A673 (cell line): ENCODE measurements around the gene INPP4B. TPM values are rescaled to one million over a fixed set of nuclear protein-coding genes. Genes with fewer than 3 reads are reported as not detected.

ENCODE experiments used
- BruUV-seq: library from RNA; stranded (reverse); fragments of 400-500 nt; replicated peaks from 2 replicates; lab custom pipeline; 2021; lab: Mats Ljungman, UMichigan
- CTCF ChIA-PET: fragments of 300-600 bp; sonication (Branson Sonifier 250); formaldehyde crosslinking; loops from one replicate; lab custom pipeline; 2022; ENCODE audit warnings: antibody characterized with exemption; lab: Charles Lee
- POLR2A ChIA-PET: fragments of 300-600 bp; sonication (Branson Sonifier 250); formaldehyde crosslinking; loops from one replicate; lab custom pipeline; 2022; ENCODE audit warnings: antibody characterized with exemption; ENCODE audit not compliant: low non-redundant PET; lab: Charles Lee
- DNase-seq: peaks from one replicate; pipeline ENCODE4 v3.0.0-alpha.2; 2015; ENCODE audit warnings: low spot score
- H3K27ac ChIP-seq: fragments of 200-600 bp; sonication (generic); 2 replicates; pipeline ENCODE4 v1.5.1; 2016; ENCODE audit warnings: mixed run types, low read depth, mild to moderate bottlenecking, mixed read lengths, antibody characterized with exemption, low read length; ENCODE audit not compliant: poor library complexity, severe bottlenecking
- H3K27me3 ChIP-seq: fragments of 200-600 bp; sonication (generic); replicated peaks from 2 replicates; pipeline ENCODE4 v1.6.1; 2017; ENCODE audit warnings: mixed run types, low read depth, mild to moderate bottlenecking, mixed read lengths, antibody characterized with exemption, low read length; ENCODE audit not compliant: insufficient read depth, poor library complexity
- H3K36me3 ChIP-seq: fragments of 200-600 bp; sonication (generic); 2 replicates; pipeline ENCODE4 v1.6.1; 2016; ENCODE audit warnings: mixed run types, mild to moderate bottlenecking, mixed read lengths, antibody characterized with exemption, low read length; ENCODE audit not compliant: insufficient read depth, poor library complexity, severe bottlenecking
- H3K4me1 ChIP-seq: fragments of 200-600 bp; sonication (generic); 2 replicates; pipeline ENCODE4 v1.6.1; 2017; ENCODE audit warnings: mixed run types, mild to moderate bottlenecking, mixed read lengths, antibody characterized with exemption, low read length; ENCODE audit not compliant: insufficient read depth, poor library complexity, severe bottlenecking
- H3K4me3 ChIP-seq: fragments of 200-600 bp; sonication (generic); 2 replicates; pipeline ENCODE4 v1.5.1; 2016; ENCODE audit warnings: low read depth, mixed run types, mild to moderate bottlenecking, mixed read lengths, low read length; ENCODE audit not compliant: poor library complexity, severe bottlenecking
- H3K9me3 ChIP-seq: fragments of 200-600 bp; sonication (generic); 2 replicates; pipeline ENCODE4 v1.6.1; 2016; ENCODE audit warnings: mixed run types, low read depth, mild to moderate bottlenecking, mixed read lengths, antibody characterized with exemption, low read length; ENCODE audit not compliant: poor library complexity, severe bottlenecking
- EZH2 ChIP-seq: fragments of 200-600 bp; sonication (generic); IDR thresholded peaks from 2 replicates; pipeline ENCODE4 v1.6.1; 2017; ENCODE audit warnings: borderline replicate concordance, low read depth, mild to moderate bottlenecking, mixed read lengths, antibody characterized with exemption, low read length; ENCODE audit not compliant: poor library complexity, severe bottlenecking
- intact Hi-C: fragments of 100-400 bp; cut with micrococcal nuclease; formaldehyde crosslinking; loops from one replicate; pipeline ENCODE4 v1.10.0; 2022; ENCODE audit not compliant: unreplicated experiment
- total RNA-seq: library from RNA; stranded (reverse); gene quantifications from 2 replicates; pipeline ENCODE4 v1.2.3, GENCODE V29; 2021
- TF ChIP-seq, protein P1 (sequence below): fragments of 300-800, 200-600 bp; sonication (generic); conservative IDR thresholded peaks from 2 replicates; pipeline ENCODE4 v1.5.1; 2017; ENCODE audit warnings: low read depth, mild to moderate bottlenecking, antibody characterized with exemption, low read length, moderate library complexity, mixed read lengths

The INPP4B gene
- total RNA-seq, 1 experiment from 2014 or later = 13.1 TPM

DNA sequence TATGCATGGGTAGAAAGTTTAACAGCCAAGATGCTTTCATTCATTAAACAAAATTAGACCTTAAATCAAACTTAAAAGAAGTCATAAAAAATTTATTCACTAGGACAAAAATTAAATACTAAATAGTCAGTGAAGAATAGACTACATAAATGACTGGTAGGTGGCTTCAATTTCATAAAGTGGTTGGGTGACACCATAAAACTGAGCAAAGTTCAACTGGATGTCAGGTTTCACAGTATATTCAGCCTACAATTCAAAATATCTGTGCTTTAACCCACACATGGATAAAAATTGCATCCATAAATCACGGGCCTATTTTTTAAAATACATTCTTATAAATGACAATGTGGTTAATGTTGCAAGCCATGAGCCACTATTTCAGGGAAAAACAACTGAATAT lies 627.4 kb downstream of the INPP4B start:
- ChIA-PET CTCF (no interaction called here), POLR2A (no interaction called here)
- no peaks in the 10 kb centered on the region for H3K36me3 ChIP-seq
- H3K4me3 ChIP-seq = no peak overlapping the region
- no peaks in the 10 kb centered on the region for H3K27me3 ChIP-seq
- DNase-seq = no peak
- intact Hi-C loops = no loop called here
- TF ChIP-seq EZH2 = no peak
- TF ChIP-seq, protein P1, sequence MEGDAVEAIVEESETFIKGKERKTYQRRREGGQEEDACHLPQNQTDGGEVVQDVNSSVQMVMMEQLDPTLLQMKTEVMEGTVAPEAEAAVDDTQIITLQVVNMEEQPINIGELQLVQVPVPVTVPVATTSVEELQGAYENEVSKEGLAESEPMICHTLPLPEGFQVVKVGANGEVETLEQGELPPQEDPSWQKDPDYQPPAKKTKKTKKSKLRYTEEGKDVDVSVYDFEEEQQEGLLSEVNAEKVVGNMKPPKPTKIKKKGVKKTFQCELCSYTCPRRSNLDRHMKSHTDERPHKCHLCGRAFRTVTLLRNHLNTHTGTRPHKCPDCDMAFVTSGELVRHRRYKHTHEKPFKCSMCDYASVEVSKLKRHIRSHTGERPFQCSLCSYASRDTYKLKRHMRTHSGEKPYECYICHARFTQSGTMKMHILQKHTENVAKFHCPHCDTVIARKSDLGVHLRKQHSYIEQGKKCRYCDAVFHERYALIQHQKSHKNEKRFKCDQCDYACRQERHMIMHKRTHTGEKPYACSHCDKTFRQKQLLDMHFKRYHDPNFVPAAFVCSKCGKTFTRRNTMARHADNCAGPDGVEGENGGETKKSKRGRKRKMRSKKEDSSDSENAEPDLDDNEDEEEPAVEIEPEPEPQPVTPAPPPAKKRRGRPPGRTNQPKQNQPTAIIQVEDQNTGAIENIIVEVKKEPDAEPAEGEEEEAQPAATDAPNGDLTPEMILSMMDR = no peak
- BruUV-seq = no TSS peak
- H3K27ac ChIP-seq = no peak overlapping the region
- no peaks in the 10 kb centered on the region for H3K9me3 ChIP-seq
- H3K4me1 ChIP-seq = peaks cover 11% of the 10 kb centered on the region

DNA sequence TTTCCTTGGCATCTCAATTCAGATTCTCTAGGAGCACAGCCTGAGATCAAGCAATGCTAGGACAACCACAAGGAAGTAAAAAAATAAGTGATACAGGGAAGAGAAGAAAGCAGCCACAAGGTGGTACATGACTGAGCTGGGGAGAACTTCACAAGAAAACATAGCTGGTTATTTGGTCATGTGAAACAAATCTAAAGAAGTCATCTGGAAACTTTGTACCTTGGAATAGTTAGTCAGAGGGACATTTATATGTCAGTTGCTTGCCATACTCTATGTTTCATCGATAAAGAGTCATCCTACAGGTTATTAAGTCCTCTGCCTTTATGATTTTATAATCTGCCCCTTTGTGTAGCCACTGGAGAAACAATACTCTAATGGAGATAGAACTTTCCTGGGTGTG lies 634.7 kb downstream of the INPP4B start:
- BruUV-seq = no TSS peak
- H3K9me3 ChIP-seq = no peaks in the 10 kb centered on the region

DNA sequence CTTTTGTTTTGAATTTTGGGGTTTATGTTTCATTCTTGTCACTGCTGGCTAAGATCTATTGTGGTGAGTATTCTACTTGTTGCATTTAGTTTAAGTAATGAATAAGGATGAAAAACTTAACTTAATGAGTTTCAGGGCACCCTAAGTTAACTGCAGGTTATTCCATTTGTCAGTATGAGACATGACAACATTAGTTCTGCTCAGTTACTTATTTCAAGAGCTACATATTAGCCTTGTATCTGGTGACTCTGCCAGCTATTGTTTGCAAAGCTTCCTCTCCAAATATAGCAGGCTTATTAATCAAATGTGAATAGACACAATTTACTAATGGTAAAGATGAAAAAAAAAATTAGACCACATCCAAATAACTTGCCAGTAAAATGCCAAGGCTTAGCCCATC lies 642.6 kb downstream of the INPP4B start:
- no peak overlapping the region for H3K4me3 ChIP-seq
- no peak for TF ChIP-seq EZH2
- TF ChIP-seq, protein P1 = no peak
- no peaks in the 10 kb centered on the region for H3K36me3 ChIP-seq
- H3K9me3 ChIP-seq = no peaks in the 10 kb centered on the region
- H3K27me3 ChIP-seq = no peaks in the 10 kb centered on the region
- ChIA-PET POLR2A (no interaction called here), CTCF (no interaction called here)
- DNase-seq = no peak
- intact Hi-C loops = no loop called here
- no peak overlapping the region for H3K27ac ChIP-seq
- no TSS peak for BruUV-seq
- no peaks in the 10 kb centered on the region for H3K4me1 ChIP-seq

More for the DNA sequence above, 634.7 kb downstream of the INPP4B start:
- peaks cover 6% of the 10 kb centered on the region for H3K4me1 ChIP-seq
- H3K27me3 ChIP-seq = no peaks in the 10 kb centered on the region
- no peak for DNase-seq
- ChIA-PET POLR2A (no interaction called here), CTCF (no interaction called here)
- H3K4me3 ChIP-seq = no peak overlapping the region
- intact Hi-C loops = no loop called here
- H3K27ac ChIP-seq = no peak overlapping the region
- TF ChIP-seq EZH2 = no peak
- TF ChIP-seq, protein P1 = 0 out of 2 replicates have a peak, but pooled peaks have one; percentile 15
- no peaks in the 10 kb centered on the region for H3K36me3 ChIP-seq
